Ascending aorta (tissue), 2 donors: Measurements from ENCODE around the gene LBP. TPM values are rescaled to one million over a fixed set of nuclear protein-coding genes. Genes with fewer than 3 reads are reported as not detected.

Source experiments
- DNase-seq, 2 donors: peaks; one replicate each; pipeline ENCODE4 v3.0.0-alpha.2; 2019; ENCODE audit warnings: low spot score in 2 of 2
- H3K27ac ChIP-seq, 2 donors: fragments of 200-600 bp; sonication (generic); one replicate each; pipeline ENCODE4 v1.5.1; 2016 to 2017; ENCODE audit warnings: mild to moderate bottlenecking in 1 of 2
- H3K27me3 ChIP-seq: fragments of 200-600 bp; sonication (generic); one replicate; pipeline ENCODE4 v1.5.1; 2017
- H3K36me3 ChIP-seq, 2 donors: fragments of 200-600 bp; sonication (generic); one replicate each; pipeline ENCODE4 v1.5.1; 2016
- H3K4me1 ChIP-seq, 2 donors: fragments of 200-600 bp; sonication (generic); one replicate each; pipeline ENCODE4 v1.5.1; 2016 to 2017; ENCODE audit warnings: mild to moderate bottlenecking in 1 of 2
- H3K4me3 ChIP-seq, 2 donors: fragments of 200-600 bp; sonication (generic); one replicate each; pipeline ENCODE4 v1.5.1; 2016 to 2017; ENCODE audit warnings: mild to moderate bottlenecking in 1 of 2
- H3K9me3 ChIP-seq, 2 donors: fragments of 200-600 bp; sonication (generic); one replicate each; pipeline ENCODE4 v1.5.1; 2016
- CTCF ChIP-seq, 3 experiments: fragments of 200-600 bp in 2 of 3; fragments of 450-650 bp in 1 of 3; sonication (generic) in 2 of 3; IDR thresholded peaks; one replicate each; pipeline ENCODE4 v1.5.1; 2016 to 2019; ENCODE audit warnings: antibody characterized with exemption in 3 of 3, mild to moderate bottlenecking in 1 of 3, moderate library complexity in 1 of 3
- intact Hi-C: fragments of 100-400 bp; cut with DNase I; formaldehyde crosslinking; loops from one replicate; pipeline ENCODE4 v1.15.1; 2023
- total RNA-seq: library from RNA; depleted of rRNA; stranded (reverse); fragments of >200 nt; gene quantifications from one replicate; pipeline ENCODE4 v1.1.0, GENCODE V29; 2016

The LBP gene
- total RNA-seq, 1 donor from 2014 or later = 18.8 TPM

DNA sequence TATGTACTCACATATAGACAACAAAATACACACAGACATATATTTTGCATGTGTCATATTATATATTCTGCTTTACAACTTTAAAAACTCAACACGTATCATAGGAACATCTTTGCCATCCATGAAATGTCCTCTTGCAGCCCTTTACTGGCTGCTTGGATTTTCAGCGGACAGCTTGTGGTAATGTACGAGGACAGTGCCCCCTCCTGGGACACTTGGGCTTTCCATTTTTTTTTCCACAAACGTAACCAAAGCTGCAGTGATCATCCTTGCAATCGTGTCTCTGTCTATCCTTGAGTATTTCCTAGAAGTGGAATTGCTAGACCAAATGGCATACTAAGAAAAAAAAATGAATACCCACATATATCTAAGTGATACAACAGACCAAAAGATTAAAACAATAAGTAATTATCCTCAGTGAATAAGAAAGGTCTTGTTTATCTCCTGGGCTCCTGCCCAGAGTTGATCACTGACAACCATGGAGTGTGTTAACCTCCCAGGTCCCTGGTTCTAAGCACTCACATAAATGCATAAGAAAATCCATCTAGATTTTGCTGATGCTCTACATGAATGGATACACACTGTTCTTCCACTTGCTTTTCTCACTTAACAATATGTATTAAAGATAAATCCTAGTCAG is 24.2 kb upstream of the LBP start:
- no peaks in the 10 kb centered on the region for H3K4me1 ChIP-seq
- no peaks in the 10 kb centered on the region for H3K36me3 ChIP-seq
- H3K27me3 ChIP-seq = no peaks in the 10 kb centered on the region
- H3K9me3 ChIP-seq = no peaks in the 10 kb centered on the region
- no peak overlapping the region for H3K27ac ChIP-seq
- TF ChIP-seq CTCF (IDR thresholded peaks at IDR 0.05) = peak; percentile 55 to 67 (median 60)
- intact Hi-C loops = loop anchor here (1.0 to 5.0 kb wide), 2 partner anchors 90 to 260 kb away; no protein-coding TSS in a partner anchor
- no peak for DNase-seq
- no peak overlapping the region for H3K4me3 ChIP-seq

- Histone ChIP-seq H3K4me3 (no peak overlapping the region), H3K9me3 (no peaks in the 10 kb centered on the region), H3K4me1 (no peaks in the 10 kb centered on the region), H3K27ac (no peak overlapping the region), H3K36me3 (no peaks in the 10 kb centered on the region), H3K27me3 (no peaks in the 10 kb centered on the region)
- intact Hi-C loops = loop anchor here (5.0 kb wide), 1 partner anchor 262 kb away; no protein-coding TSS in a partner anchor
- no peak for DNase-seq
- no peak for TF ChIP-seq CTCF (IDR thresholded peaks at IDR 0.05)
Measured at GRCh38 chr20:38324159-38324558, 22.1 kb upstream of the LBP start.

DNA sequence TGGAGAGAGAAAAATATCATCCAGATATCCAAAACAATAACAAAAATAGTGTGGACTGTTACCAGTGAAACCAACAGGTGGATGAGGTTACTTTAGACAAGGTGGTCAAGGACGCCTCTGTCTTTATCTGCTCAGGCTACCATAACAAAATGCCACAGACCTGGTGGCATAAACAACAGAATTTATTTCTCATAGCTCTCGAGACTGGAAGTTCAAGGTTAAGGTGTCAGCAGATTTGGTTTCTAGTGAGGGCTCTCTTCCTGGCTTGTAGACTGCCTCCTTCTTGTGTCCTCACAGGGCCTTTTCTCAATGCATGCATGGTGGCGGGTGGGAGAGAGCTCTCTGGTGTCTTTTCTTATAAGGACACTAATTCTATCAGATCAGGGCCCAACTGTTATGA is 21.1 kb upstream of the LBP start:
- Histone ChIP-seq H3K27me3 (no peaks in the 10 kb centered on the region), H3K9me3 (no peaks in the 10 kb centered on the region), H3K4me3 (no peak overlapping the region), H3K4me1 (no peaks in the 10 kb centered on the region), H3K36me3 (no peaks in the 10 kb centered on the region), H3K27ac (no peak overlapping the region)
- no peak for TF ChIP-seq CTCF (IDR thresholded peaks at IDR 0.05)
- intact Hi-C loops = no loop called here
- no peak for DNase-seq

DNA sequence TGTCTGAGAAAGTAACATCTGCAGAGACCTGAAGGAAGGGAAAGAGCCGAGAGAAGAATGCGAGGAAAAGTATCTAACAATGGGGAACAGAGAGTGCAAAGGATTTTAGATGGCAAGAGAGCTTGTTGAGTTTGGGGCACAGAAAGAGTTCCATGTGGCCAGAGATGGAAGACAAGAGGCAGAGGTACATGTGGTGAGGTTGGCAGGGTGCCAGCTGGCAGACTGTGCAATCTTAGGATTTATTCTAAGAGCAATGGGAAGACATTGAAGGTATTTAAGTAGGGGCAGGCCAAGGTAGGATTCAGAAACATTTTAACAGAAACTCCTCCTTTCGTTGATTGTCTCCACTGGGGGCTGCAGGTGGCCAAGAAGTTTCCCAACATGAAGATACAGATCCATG is 20.4 kb upstream of the LBP start:
- H3K27me3 ChIP-seq = no peaks in the 10 kb centered on the region
- H3K36me3 ChIP-seq = no peaks in the 10 kb centered on the region
- no peak for TF ChIP-seq CTCF (IDR thresholded peaks at IDR 0.05)
- no peak overlapping the region for H3K27ac ChIP-seq
- H3K4me1 ChIP-seq = no peaks in the 10 kb centered on the region
- H3K9me3 ChIP-seq = no peaks in the 10 kb centered on the region
- DNase-seq = no peak
- intact Hi-C loops = no loop called here
- no peak overlapping the region for H3K4me3 ChIP-seq

GRCh38 chr20:38326309-38326708 is 20.0 kb upstream of the LBP start:
- no peaks in the 10 kb centered on the region for H3K36me3 ChIP-seq
- H3K4me3 ChIP-seq = no peak overlapping the region
- intact Hi-C loops = no loop called here
- no peaks in the 10 kb centered on the region for H3K4me1 ChIP-seq
- no peaks in the 10 kb centered on the region for H3K9me3 ChIP-seq
- H3K27ac ChIP-seq = no peak overlapping the region
- H3K27me3 ChIP-seq = no peaks in the 10 kb centered on the region
- no peak for TF ChIP-seq CTCF (IDR thresholded peaks at IDR 0.05)
- DNase-seq = no peak

- H3K4me3 ChIP-seq = no peak overlapping the region
- TF ChIP-seq CTCF (IDR thresholded peaks at IDR 0.05) = no peak
- no peak overlapping the region for H3K27ac ChIP-seq
- no peaks in the 10 kb centered on the region for H3K4me1 ChIP-seq
- no peaks in the 10 kb centered on the region for H3K27me3 ChIP-seq
- no peaks in the 10 kb centered on the region for H3K9me3 ChIP-seq
- DNase-seq = no peak
- intact Hi-C loops = no loop called here
- no peaks in the 10 kb centered on the region for H3K36me3 ChIP-seq
Measured at GRCh38 chr20:38330638-38331037, 15.6 kb upstream of the LBP start.
